Measurements from ENCODE around the gene WNK2. TPM values are rescaled to one million over a fixed set of nuclear protein-coding genes. Genes with fewer than 3 reads are reported as not detected.

Gene WNK2
- total RNA-seq, 4 donors from 2014 or later: 0.28 to 1.7 (median 0.47) TPM

GRCh38 chr9:93304574-93305496 lies 120.9 kb downstream of the WNK2 start:
- ATAC-seq (ENCODE audit: low FRiP score): no peak
- no peak for DNase-seq (ENCODE audit: low spot score)
- TF ChIP-seq, protein P1, sequence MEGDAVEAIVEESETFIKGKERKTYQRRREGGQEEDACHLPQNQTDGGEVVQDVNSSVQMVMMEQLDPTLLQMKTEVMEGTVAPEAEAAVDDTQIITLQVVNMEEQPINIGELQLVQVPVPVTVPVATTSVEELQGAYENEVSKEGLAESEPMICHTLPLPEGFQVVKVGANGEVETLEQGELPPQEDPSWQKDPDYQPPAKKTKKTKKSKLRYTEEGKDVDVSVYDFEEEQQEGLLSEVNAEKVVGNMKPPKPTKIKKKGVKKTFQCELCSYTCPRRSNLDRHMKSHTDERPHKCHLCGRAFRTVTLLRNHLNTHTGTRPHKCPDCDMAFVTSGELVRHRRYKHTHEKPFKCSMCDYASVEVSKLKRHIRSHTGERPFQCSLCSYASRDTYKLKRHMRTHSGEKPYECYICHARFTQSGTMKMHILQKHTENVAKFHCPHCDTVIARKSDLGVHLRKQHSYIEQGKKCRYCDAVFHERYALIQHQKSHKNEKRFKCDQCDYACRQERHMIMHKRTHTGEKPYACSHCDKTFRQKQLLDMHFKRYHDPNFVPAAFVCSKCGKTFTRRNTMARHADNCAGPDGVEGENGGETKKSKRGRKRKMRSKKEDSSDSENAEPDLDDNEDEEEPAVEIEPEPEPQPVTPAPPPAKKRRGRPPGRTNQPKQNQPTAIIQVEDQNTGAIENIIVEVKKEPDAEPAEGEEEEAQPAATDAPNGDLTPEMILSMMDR (IDR thresholded peaks at IDR 0.05): no peak

DNA sequence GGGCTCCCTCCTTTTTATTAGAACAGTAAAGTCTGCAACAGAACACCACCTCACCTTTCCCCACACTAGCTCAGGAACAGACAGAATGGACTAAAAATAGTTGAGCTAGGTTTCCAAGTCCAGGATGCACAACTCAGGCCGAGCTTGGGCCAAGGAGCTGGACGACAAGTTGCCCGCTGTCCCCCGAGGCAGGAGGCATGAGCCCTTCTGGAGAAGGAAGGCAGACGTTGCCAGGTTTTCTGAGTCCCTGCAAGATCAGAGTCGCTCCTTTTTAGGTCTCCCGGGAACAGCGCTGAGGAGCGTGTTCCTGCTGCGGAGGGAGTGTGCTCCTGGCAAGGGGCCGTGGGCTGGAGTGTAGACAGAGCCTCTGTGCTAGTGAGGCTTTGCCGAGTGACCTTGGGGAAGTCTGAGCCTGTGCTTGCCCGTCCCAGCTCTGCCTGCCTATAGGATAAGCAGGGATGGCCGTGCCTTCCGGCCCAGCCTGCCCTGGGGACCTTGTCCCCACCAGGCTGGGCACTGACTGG lies 121.6 kb downstream of the WNK2 start:
- TF ChIP-seq, protein P1 (IDR thresholded peaks at IDR 0.05): no peak
- ATAC-seq (ENCODE audit: low FRiP score) (no peak), DNase-seq (ENCODE audit: low spot score) (no peak)

DNA sequence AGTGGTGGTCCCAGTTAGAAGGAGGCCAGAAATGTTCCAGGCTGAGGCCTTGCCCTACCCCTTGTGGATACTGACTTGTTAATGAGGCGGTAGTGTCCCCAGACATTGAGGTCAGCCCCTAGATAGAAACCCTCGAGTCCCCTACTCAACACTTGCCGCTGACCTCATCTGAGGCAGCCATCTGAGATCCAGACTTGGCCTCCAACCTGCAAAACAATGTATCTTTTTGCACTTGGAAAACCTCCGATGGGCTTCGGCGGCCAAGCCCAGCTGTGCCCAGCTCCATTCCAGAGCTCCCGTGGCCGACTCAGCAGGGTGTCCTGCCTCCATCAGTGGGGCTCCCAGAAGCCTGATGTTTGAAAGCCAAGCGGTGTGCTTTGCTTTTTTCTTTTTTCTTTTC lies 122.1 kb downstream of the WNK2 start:
- TF ChIP-seq, protein P1 (IDR thresholded peaks at IDR 0.05): no peak
- ATAC-seq (ENCODE audit: low FRiP score): no peak
- no peak for DNase-seq (ENCODE audit: low spot score)

GRCh38 chr9:93306579-93307091 lies 122.7 kb downstream of the WNK2 start:
- DNase-seq (ENCODE audit: low spot score): no peak
- no peak for ATAC-seq (ENCODE audit: low FRiP score)
- TF ChIP-seq, protein P1 (IDR thresholded peaks at IDR 0.05): no peak

DNA sequence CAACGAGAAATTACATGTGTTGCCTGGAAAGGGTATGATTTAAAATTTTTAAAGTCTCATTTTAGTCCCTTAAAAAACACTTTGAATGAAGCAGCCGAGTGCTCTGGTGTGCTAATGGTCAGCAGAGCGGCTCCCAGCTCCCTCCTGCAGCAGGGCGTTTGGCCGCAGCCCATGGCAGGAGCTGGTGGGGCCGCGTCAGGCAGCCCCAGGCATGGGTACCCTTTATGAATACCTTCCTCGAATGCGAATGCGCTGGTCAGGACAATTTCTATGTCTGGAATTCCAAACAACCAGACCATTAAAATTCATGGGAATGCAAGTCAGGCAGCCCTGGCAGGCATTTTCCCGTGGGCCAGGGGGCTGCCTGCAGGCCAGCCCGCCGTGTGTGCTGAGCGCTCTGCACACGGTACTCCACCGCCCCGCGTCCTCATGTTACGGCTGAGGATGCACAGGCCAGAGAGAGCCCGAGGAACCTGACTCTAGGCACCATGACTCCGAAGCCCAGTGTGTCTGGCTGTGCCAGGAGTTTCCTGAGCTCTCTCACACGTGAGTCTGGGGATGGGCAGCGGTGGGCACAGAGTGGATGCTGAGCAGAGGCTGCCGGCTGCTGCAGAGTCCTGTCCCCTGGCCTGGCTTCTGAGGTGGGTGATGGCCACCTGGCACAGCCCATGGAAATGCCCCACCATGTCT lies 123.7 kb downstream of the WNK2 start:
- TF ChIP-seq, protein P1 (IDR thresholded peaks at IDR 0.05): no peak
- DNase-seq (ENCODE audit: low spot score) (no peak), ATAC-seq (ENCODE audit: low FRiP score) (no peak)

- no peak for ATAC-seq (ENCODE audit: low FRiP score)
- TF ChIP-seq, protein P1 (IDR thresholded peaks at IDR 0.05): no peak
- DNase-seq (ENCODE audit: low spot score): no peak
Observed at GRCh38 chr9:93308158-93308602, 124.2 kb downstream of the WNK2 start.

Data from omental fat pad (tissue), 4 donors.